HepG2 (cell line): ENCODE measurements around the gene IRF1. TPM values are rescaled to one million over a fixed set of nuclear protein-coding genes. Genes with fewer than 3 reads are reported as not detected.

Source experiments
- ATF5 ChIP-seq: sonication (generic); formaldehyde crosslinking; IDR thresholded peaks from 2 replicates; pipeline ENCODE4 v1.4.0; 2020; ENCODE audit warnings: mild to moderate bottlenecking, low read depth, missing genetic modification reagents
- CENPX ChIP-seq: sonication (generic); formaldehyde crosslinking; IDR thresholded peaks from 2 replicates; pipeline ENCODE4 v1.9.0; 2021; ENCODE audit warnings: mild to moderate bottlenecking, missing genetic modification reagents, moderate library complexity
- DR1 ChIP-seq: sonication (generic); formaldehyde crosslinking; IDR thresholded peaks from 2 replicates; pipeline ENCODE4 v1.8.0; 2021; ENCODE audit warnings: mild to moderate bottlenecking, missing genetic modification reagents, inconsistent platforms
- DRAP1 ChIP-seq: IDR thresholded peaks from 2 replicates; pipeline ENCODE4 v1.6.1; 2016; ENCODE audit warnings: missing genetic modification reagents, missing compliant biosample characterization
- FOXA1 ChIP-seq, 2 experiments: fragments of 450-650 bp in 1 of 2; sonication (generic) in 1 of 2; formaldehyde crosslinking in 1 of 2; IDR thresholded peaks; 2 replicates each; pipeline versions ENCODE4 v1.4.0 to v1.6.1; 2016 to 2020; ENCODE audit warnings: missing genetic modification reagents in 1 of 2
- HIVEP1 ChIP-seq: sonication (generic); formaldehyde crosslinking; IDR thresholded peaks from 2 replicates; pipeline ENCODE4 v1.4.0; 2020; ENCODE audit warnings: mild to moderate bottlenecking, missing genetic modification reagents
- SIN3B ChIP-seq: fragments of 150-350 bp; IDR thresholded peaks from 2 replicates; pipeline ENCODE4 v1.6.1; 2014; ENCODE audit warnings: low read length
- SMYD3 ChIP-seq: sonication (generic); formaldehyde crosslinking; IDR thresholded peaks from 2 replicates; pipeline ENCODE4 v1.8.1; 2023; ENCODE audit warnings: mild to moderate bottlenecking, missing genetic modification reagents
- TIGD3 ChIP-seq: sonication (generic); formaldehyde crosslinking; IDR thresholded peaks from 2 replicates; pipeline ENCODE4 v1.5.1; 2020; ENCODE audit warnings: mild to moderate bottlenecking, missing genetic modification reagents, borderline replicate concordance
- ZC3H13 ChIP-seq: sonication (generic); formaldehyde crosslinking; IDR thresholded peaks from 2 replicates; pipeline ENCODE4 v1.8.1; 2023; ENCODE audit warnings: mild to moderate bottlenecking, missing genetic modification reagents, moderate library complexity
- ZNF234 ChIP-seq: sonication (generic); formaldehyde crosslinking; conservative IDR thresholded peaks from 2 replicates; pipeline ENCODE4 v1.5.1; 2020; ENCODE audit warnings: mild to moderate bottlenecking, missing genetic modification reagents
- ZNF264 ChIP-seq: sonication (generic); formaldehyde crosslinking; IDR thresholded peaks from 2 replicates; pipeline ENCODE4 v1.4.0; 2020; ENCODE audit warnings: missing genetic modification reagents
- ZNF33A ChIP-seq: sonication (generic); formaldehyde crosslinking; IDR thresholded peaks from 2 replicates; pipeline ENCODE4 v1.5.1; 2020; ENCODE audit warnings: missing genetic modification reagents, mild to moderate bottlenecking, moderate library complexity, borderline replicate concordance
- ZNF609 ChIP-seq: sonication (generic); formaldehyde crosslinking; IDR thresholded peaks from 2 replicates; pipeline ENCODE4 v1.4.0; 2020; ENCODE audit warnings: mild to moderate bottlenecking, missing genetic modification reagents, borderline replicate concordance
- ZNF639 ChIP-seq: conservative IDR thresholded peaks from 2 replicates; pipeline ENCODE4 v1.6.1; 2018; ENCODE audit warnings: missing genetic modification reagents
- ZNF713 ChIP-seq: sonication (generic); formaldehyde crosslinking; IDR thresholded peaks from 2 replicates; pipeline ENCODE4 v1.4.0; 2020; ENCODE audit warnings: mild to moderate bottlenecking, missing genetic modification reagents
- ZNF776 ChIP-seq: sonication (generic); formaldehyde crosslinking; IDR thresholded peaks from 2 replicates; pipeline ENCODE4 v1.4.0; 2020; ENCODE audit warnings: mild to moderate bottlenecking, missing genetic modification reagents
- ZNF790 ChIP-seq: sonication (generic); formaldehyde crosslinking; IDR thresholded peaks from 2 replicates; pipeline ENCODE4 v1.8.0; 2022; ENCODE audit warnings: missing genetic modification reagents, mild to moderate bottlenecking, borderline replicate concordance
- ZSCAN9 ChIP-seq: IDR thresholded peaks from 2 replicates; pipeline ENCODE4 v1.6.1; 2016; ENCODE audit warnings: borderline replicate concordance
- polyA plus RNA-seq, 8 experiments: library from polyadenylated mRNA; depleted of rRNA in 3 of 8; stranded (reverse) in 7 of 8; unstranded in 1 of 8; fragments of >200 nt; fragmentation: Illumina TruSeq in 4 of 8; extraction: Trizol in 4 of 8; gene quantifications; 2 replicates each; pipeline versions ENCODE4 v1.2.1 to v1.2.3, GENCODE V29; 2011 to 2016; ENCODE audit warnings: low read depth in 4 of 8, missing spikeins in 1 of 8, mixed read lengths in 1 of 8; ENCODE audit not compliant: insufficient read depth in 1 of 8
- total RNA-seq, 5 experiments: library from RNA; depleted of rRNA; stranded (reverse); fragments of >200 nt; fragmentation: Illumina TruSeq; extraction: Trizol; gene quantifications; 2 replicates each; pipeline ENCODE4 v1.2.3, GENCODE V29; 2016; ENCODE audit warnings: low read depth in 1 of 5

Gene IRF1
- total and polyA plus RNA-seq, 2 of the 13 experiments (the other 11 are each of a cell fraction or from before 2014, with no cell fraction given), result 4.1 to 8.8 TPM

- TF ChIP-seq ZNF776 (CRISPR knock-in tag) (peak; percentile 42; the same call in 1 of the 2 replicates), ZNF264 (CRISPR knock-in tag) (no peak), ZNF790 (peak; percentile 52; the same call in 1 of the 2 replicates), DRAP1 (peak; percentile 85), SMYD3 (peak; percentile 41; the same call in 1 of the 2 replicates), ZNF713 (CRISPR knock-in tag) (no peak), DR1 (CRISPR knock-in tag) (peak; percentile 71), ZNF234 (0 out of 2 replicates have a peak, but pooled peaks have one; percentile 75), ATF5 (no peak), HIVEP1 (CRISPR knock-in tag) (peak; percentile 98), TIGD3 (peak; percentile 82; the same call in 1 of the 2 replicates), FOXA1 (IDR thresholded peaks at IDR 0.05) (no peak), FOXA1 (CRISPR knock-in tag; IDR thresholded peaks at IDR 0.05) (no peak), ZNF639 (peak; percentile 54), CENPX (CRISPR knock-in tag) (no peak), ZNF33A (CRISPR knock-in tag) (peak; percentile 89; the same call in 1 of the 2 replicates), ZC3H13 (CRISPR knock-in tag) (no peak), ZSCAN9 (0 out of 2 replicates have a peak, but pooled peaks have one; percentile 29), SIN3B (no peak), ZNF609 (CRISPR knock-in tag) (peak; percentile 29; the same call in 1 of the 2 replicates)
Observed at GRCh38 chr5:132490484-132491367, at the start of gene IRF1 (continued).
